Mucosa of rectum (tissue), 2 donors: ENCODE results near the gene BBLN.
A peak's percentile ranks its signal among the peaks of the same experiment; 100 is the strongest.

Experiments
- H3K27ac ChIP-seq, 2 donors: one replicate each; pipeline ENCODE4 v1.7.0; 2013; ENCODE audit warnings: inconsistent platforms in 2 of 2, low read depth in 2 of 2, low read length in 2 of 2
- H3K27me3 ChIP-seq, 2 donors: one replicate each; pipeline ENCODE4 v1.7.0; 2013; ENCODE audit warnings: low read length in 2 of 2; ENCODE audit not compliant: control insufficient read depth in 2 of 2, insufficient read depth in 2 of 2
- H3K36me3 ChIP-seq, 2 donors: one replicate each; pipeline ENCODE4 v1.7.0; 2013; ENCODE audit warnings: low read length in 2 of 2; ENCODE audit not compliant: control insufficient read depth in 2 of 2, insufficient read depth in 2 of 2
- H3K4me1 ChIP-seq, 2 donors: one replicate each; pipeline ENCODE4 v1.7.0; 2013; ENCODE audit warnings: low read length in 2 of 2, mild to moderate bottlenecking in 1 of 2; ENCODE audit not compliant: control insufficient read depth in 2 of 2, insufficient read depth in 2 of 2
- H3K4me3 ChIP-seq, 2 donors: one replicate each; pipeline ENCODE4 v1.7.0; 2013; ENCODE audit warnings: low read length in 2 of 2
- H3K9ac ChIP-seq, 2 donors: one replicate each; pipeline ENCODE4 v1.7.0; 2013; ENCODE audit warnings: low read length in 2 of 2, low read depth in 1 of 2, mild to moderate bottlenecking in 1 of 2
- H3K9me3 ChIP-seq, 2 donors: one replicate each; pipeline ENCODE4 v1.7.0; 2013; ENCODE audit warnings: low read length in 2 of 2; ENCODE audit not compliant: control insufficient read depth in 2 of 2
- donor health status: healthy.
- donor health status: Normal muscosa, but diverticular disease.

Gene BBLN

DNA sequence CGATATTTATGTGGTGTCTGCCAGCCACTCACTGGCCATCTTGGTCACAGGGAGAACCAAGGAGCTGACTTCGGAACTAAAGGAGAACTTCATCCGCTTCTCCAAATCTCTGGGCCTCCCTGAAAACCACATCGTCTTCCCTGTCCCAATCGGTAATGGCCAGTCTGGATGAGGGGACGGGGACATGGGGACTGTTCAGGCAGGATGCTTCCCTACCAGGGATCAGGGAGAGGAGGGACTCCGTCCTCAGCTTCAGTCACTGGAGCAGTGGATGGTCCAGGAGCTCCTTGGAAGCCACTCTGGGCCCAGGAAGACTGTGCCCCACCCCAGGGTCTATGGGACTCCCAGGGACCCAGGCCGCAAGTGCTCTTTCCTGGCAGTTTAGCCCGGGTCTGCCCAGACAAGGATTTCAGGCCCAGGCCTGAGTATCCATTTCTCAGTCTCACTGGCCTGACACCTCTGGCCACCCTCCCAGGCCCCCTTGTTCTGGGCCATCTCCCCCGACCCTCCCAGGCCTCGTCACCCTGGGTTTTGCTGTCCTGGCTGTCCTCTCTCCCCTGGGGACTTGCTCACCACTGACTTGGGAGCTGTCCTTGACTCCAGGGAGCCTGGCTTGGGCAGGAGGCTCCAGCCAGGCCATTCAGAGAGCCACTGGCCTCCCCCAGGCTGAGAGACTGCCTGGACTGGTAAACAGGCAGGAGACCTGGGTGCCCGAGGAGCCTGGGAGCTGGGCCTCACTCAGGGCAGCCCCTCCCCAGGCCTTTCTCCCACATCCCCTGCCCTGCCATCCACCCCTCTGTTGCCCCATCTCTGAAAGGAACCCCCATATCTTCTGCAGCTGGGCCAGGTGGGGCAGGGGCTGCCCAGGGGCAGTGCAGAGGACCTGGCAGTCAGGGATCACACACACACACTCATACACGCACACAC is 7.7 kb upstream of the BBLN start:
- H3K9me3 ChIP-seq = no peaks in the 10 kb centered on the region
- no peak overlapping the region for H3K27ac ChIP-seq
- no peaks in the 10 kb centered on the region for H3K27me3 ChIP-seq
- no peak overlapping the region for H3K4me3 ChIP-seq
- H3K4me1 ChIP-seq = peaks cover 23 to 27% of the 10 kb centered on the region in 2 donors
- H3K9ac ChIP-seq = no peak overlapping the region
- H3K36me3 ChIP-seq = no peaks in the 10 kb centered on the region

DNA sequence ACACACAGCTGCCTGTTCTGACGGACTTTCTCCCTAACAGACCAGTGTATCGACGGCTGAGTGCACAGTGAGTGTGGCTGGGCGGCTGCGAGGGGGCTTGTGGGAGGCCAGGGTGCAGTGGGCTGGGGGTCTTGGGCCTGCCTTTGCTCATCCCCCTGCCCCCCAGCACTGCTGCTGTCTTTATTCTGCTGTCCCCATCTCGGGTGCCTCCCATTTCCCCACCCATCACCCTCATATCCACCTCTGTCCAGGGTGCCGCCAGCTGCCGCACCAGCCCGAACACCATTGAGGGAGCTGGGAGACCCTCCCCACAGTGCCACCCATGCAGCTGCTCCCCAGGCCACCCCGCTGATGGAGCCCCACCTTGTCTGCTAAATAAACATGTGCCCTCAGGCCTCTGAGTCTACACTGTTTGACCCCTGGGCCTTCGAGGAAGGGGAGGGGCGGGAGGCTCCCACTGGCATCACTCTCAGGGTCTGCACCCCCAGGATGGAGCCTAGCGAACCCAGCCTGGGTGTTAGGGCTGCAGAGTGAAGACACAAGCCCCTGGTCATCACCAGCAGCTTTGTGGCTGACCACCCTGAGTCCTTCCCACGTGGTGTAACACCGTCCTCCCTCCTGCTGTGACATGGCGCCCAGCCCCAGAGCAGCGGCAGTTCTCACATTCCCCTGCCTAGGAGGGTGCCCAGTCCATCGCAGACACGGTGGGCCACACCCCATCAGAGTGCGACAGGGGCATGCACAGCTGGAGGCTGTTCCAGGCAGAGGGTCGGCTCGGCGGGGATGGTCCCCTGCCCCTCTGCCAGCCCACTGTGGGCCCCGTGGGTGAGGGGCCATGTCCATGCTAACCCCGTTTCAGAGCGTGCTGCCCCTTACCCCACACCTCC is 6.8 kb upstream of the BBLN start:
- peaks cover 20 to 23% of the 10 kb centered on the region in 2 donors for H3K4me1 ChIP-seq
- no peak overlapping the region for H3K4me3 ChIP-seq
- no peaks in the 10 kb centered on the region for H3K36me3 ChIP-seq
- no peaks in the 10 kb centered on the region for H3K27me3 ChIP-seq
- H3K27ac ChIP-seq = no peak overlapping the region
- H3K9me3 ChIP-seq = no peaks in the 10 kb centered on the region
- H3K9ac ChIP-seq = no peak overlapping the region

DNA sequence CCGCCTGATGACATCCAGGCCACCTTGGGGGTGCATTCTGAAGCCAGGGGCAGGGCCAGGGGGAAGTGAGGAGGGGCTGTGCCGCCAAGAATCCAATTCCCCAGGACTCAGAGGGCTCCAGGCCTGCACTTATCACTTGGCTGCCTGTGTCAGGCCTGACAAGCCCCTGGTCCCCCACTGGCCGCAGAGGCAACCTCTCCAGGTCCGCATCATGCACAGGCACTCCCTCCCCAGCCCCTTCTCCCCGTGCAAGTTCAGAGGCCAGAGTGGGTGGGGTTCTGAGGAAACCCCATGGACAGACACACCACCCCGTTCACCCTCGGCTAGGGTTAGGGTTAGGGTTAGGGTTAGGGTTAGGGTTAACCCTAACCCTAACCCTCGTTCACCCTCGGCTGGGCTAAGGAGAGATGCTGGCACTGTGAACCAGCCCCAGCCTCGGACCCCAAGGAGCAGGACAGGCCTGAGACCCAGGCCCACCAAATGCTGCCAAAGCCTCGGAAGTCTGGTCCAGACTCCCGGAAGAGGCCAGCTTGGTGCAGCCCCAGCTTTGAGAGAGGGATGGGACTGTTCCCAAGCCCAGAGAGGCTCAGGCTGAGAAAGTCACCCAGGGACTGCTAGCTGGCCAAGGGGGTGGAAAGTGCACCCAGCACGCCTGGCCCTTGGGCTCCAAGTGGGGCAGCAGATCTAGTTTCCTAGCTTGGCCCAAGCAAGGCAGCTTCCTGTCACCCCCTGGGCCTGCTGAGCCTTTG is 5.9 kb upstream of the BBLN start:
- Histone ChIP-seq H3K27me3 (no peaks in the 10 kb centered on the region), H3K9ac (no peak overlapping the region), H3K36me3 (no peaks in the 10 kb centered on the region), H3K4me1 (peaks cover 12 to 16% of the 10 kb centered on the region in 2 donors), H3K9me3 (no peaks in the 10 kb centered on the region), H3K27ac (no peak overlapping the region), H3K4me3 (no peak overlapping the region)

DNA sequence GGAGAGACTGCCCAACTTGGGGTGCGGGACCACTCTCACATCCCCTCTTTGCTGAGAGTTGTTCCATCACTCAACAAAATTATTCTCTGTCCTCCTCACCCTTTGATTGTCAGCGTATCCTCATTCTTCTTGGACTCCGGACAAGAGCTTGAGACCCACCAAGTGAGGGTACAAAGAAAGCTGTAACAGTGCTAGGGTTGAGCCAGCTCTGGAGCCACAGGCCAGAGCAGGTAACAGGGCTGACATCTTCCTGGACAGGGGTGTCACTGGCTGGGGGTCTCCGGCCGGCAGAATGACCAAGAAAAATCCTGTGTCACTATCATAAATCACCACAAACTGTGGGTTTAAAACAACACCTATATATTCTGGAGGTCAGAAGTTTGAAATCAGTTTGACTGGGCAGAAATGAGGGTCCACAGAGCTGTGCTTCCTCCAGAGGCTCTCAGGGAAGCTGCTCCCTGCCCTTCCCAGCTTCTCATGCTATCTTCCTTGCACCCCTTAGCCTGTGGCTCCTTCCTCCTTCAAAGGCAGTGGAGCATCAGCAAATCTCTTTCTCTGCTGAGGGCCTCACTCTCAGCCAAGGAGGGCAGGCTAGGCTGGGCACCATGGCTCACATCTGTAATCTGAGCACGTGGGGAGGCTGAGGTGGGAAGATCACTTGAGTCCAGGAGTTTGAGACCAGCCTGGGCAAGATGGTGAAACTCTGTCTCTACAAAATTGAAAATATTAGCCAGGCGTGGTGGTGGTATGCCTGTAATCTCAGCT is 4.1 kb upstream of the BBLN start:
- Histone ChIP-seq H3K9ac (no peak overlapping the region), H3K27me3 (no peaks in the 10 kb centered on the region), H3K9me3 (no peaks in the 10 kb centered on the region), H3K27ac (no peak overlapping the region), H3K4me3 (no peak overlapping the region), H3K4me1 (peaks cover 9 to 10% of the 10 kb centered on the region in 2 donors), H3K36me3 (no peaks in the 10 kb centered on the region)

DNA sequence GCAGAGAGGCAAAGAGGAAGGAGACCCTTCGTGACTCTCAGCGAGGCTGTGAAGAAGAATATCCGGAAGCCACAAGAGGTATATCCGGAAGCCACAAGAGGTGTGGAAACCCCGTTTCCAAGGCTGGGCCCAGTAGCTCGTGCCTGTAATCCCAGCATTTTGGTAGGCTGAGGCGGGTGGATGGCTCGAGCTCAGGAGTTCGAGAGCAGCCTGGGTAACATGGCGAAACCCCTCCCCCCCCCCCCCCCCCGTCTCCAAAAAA is 612 bp upstream of the BBLN start:
- H3K4me3 ChIP-seq = peak overlapping the region; percentile 64 to 80
- H3K9me3 ChIP-seq = no peaks in the 10 kb centered on the region
- H3K27me3 ChIP-seq = no peaks in the 10 kb centered on the region
- peak overlapping the region; percentile 81 to 86 for H3K9ac ChIP-seq
- H3K27ac ChIP-seq = peak overlapping the region; percentile 78 to 82
- peaks cover 10 to 14% of the 10 kb centered on the region in 2 donors for H3K36me3 ChIP-seq
- peaks cover 12 to 13% of the 10 kb centered on the region in 2 donors for H3K4me1 ChIP-seq

DNA sequence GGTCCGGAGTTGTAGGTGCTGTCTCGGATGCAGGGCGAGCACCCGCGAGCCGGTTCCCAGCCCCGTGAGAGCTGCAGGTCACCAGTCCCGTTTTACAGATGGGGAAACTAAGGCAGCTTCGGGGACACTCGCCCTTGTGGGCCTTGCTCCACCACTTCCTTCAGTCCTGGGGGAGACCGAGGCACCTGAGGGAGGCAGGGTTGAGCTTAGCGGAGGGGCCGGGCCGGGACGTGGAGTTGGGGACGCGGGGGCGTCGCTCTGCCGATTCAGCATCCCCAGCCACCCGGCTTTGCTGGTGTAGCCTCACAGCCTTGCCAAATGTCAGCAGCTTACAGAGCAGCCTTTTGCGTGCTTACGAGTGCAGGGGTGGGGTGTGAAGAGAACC is 530 bp downstream of the BBLN start:
- Histone ChIP-seq H3K27me3 (no peaks in the 10 kb centered on the region), H3K36me3 (peaks cover 10 to 16% of the 10 kb centered on the region in 2 donors), H3K4me1 (peaks cover 12 to 13% of the 10 kb centered on the region in 2 donors), H3K4me3 (peak overlapping the region; percentile 72 to 85), H3K9me3 (no peaks in the 10 kb centered on the region), H3K9ac (peak overlapping the region; percentile 77 to 79), H3K27ac (peak overlapping the region in 1 of 2 donors; percentile 65)

DNA sequence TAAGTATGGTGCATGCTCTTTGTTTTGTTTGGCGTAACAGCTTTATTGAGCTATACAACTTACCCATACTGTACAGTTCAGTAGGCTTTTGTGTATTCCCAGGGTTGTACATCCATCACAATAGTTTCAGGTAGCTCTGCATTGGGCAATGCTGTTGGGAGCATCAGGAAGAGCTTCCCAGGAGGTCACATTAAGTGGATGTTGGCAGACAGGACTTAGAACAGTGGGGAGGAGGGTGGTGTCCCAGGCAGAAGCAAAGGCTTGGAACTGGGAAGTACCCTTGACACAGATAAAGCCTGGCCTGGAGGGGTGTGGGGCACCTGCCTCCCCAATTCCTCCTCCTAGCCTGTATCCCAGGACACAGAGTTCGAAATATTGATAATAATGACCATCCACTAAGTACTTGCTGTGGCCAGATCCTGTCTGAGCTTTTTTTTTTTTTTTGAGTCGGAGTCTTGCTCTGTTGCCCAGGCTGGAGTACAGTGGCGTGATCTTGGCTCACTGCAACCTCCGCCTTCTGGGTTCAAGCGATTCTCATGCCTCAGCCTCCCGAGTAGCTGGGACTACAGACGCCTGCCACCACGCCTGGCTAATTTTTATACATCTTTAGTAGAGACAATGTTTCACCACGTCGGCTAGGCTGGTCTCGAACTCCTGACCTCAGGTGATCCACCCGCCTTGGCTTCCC is 1.3 kb downstream of the BBLN start:
- H3K9ac ChIP-seq = peak overlapping the region in 1 of 2 donors; percentile 77
- peaks cover 12 to 23% of the 10 kb centered on the region in 2 donors for H3K36me3 ChIP-seq
- H3K4me3 ChIP-seq = peak overlapping the region in 1 of 2 donors; percentile 85
- no peaks in the 10 kb centered on the region for H3K27me3 ChIP-seq
- H3K9me3 ChIP-seq = no peaks in the 10 kb centered on the region
- H3K27ac ChIP-seq = no peak overlapping the region
- H3K4me1 ChIP-seq = peaks cover 12 to 13% of the 10 kb centered on the region in 2 donors

DNA sequence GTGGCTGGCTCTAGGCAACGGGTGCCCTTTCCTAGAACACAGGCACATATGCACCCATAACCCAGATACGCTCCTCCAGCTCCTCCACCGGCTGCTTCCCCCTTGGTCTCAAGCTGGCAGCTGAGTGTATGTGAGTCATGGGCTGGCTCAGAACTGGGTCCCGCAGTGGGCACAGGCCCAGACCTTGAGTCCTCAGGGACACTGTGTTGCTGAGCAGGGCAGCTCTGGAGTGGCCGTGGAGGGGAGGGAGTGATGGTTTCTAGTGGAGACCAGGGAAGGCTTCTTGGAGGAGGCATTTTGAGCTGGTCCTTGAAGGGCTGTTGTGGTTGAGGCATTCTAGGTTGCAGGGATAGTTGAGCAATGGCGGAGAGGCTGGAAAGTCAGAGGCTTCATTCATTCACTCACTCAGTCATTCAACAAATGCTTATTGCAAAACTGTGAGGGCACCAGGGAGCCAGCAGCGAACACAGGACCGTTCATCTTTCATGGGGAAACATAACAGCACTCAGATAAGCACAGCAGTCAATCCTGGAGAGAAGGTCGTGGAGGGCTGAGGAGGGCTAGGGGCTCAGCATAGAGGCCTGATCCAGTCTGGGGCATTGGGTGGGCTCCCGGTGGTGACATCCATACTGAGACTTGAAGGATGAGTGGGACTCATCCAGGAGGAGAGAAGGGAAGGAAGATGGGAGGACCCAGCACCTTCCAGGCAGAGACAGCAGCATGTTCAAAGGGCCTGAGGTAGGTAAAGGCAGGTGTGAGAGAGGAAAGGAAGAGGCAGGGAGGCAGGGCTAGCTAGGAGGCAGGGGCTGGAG is 2.4 kb downstream of the BBLN start:
- no peak overlapping the region for H3K27ac ChIP-seq
- no peaks in the 10 kb centered on the region for H3K27me3 ChIP-seq
- H3K4me3 ChIP-seq = no peak overlapping the region
- peaks cover 12 to 13% of the 10 kb centered on the region in 2 donors for H3K4me1 ChIP-seq
- no peak overlapping the region for H3K9ac ChIP-seq
- H3K36me3 ChIP-seq = peaks cover 20 to 33% of the 10 kb centered on the region in 2 donors
- H3K9me3 ChIP-seq = no peaks in the 10 kb centered on the region
